Testis (tissue), 3 donors: ENCODE data around the gene TNIP3. TPM values are rescaled to one million over a fixed set of nuclear protein-coding genes. Genes with fewer than 3 reads are reported as not detected.

Experiments used
- DNase-seq: peaks from one replicate; pipeline ENCODE4 v3.0.0-alpha.2; 2019
- H3K27ac ChIP-seq, 2 donors: fragments of 200-600 bp; sonication (generic); one replicate each; pipeline ENCODE4 v1.5.1; 2019
- H3K27me3 ChIP-seq: fragments of 200-600 bp; sonication (generic); one replicate; pipeline ENCODE4 v1.5.1; 2019
- H3K36me3 ChIP-seq: fragments of 200-600 bp; sonication (generic); one replicate; pipeline ENCODE4 v1.5.1; 2017; ENCODE audit warnings: low read depth; ENCODE audit errors: missing control alignments
- H3K4me1 ChIP-seq: fragments of 200-600 bp; sonication (generic); one replicate; pipeline ENCODE4 v1.5.1; 2019
- H3K4me3 ChIP-seq, 2 donors: fragments of 200-600 bp; sonication (generic); one replicate each; pipeline ENCODE4 v1.5.1; 2017 to 2019
- H3K9me3 ChIP-seq: fragments of 200-600 bp; sonication (generic); one replicate; pipeline ENCODE4 v1.5.1; 2017
- CTCF ChIP-seq, 3 experiments: fragments of 450-650 bp in 2 of 3; fragments of 200-600 bp in 1 of 3; sonication (generic) in 1 of 3; IDR thresholded peaks; one replicate each; pipeline ENCODE4 v1.5.1; 2016 to 2019; ENCODE audit warnings: antibody characterized with exemption in 3 of 3, mild to moderate bottlenecking in 2 of 3, moderate library complexity in 1 of 3
- POLR2A ChIP-seq: fragments of 450-650 bp; IDR thresholded peaks from one replicate; pipeline ENCODE4 v1.6.1; 2017; ENCODE audit warnings: antibody characterized with exemption, mild to moderate bottlenecking, moderate library complexity
- WGBS, 2 donors: methylation state at CpG; one replicate each; pipeline ENCODE4 v1.1.5; 2018; 5-methylcytosine and 5-hydroxymethylcytosine counted together
- intact Hi-C: fragments of 100-400 bp; cut with DNase I; formaldehyde crosslinking; loops from one replicate; pipeline ENCODE4 v1.15.1; 2023; ENCODE audit warnings: low total_unique reads
- polyA plus RNA-seq: library from polyadenylated mRNA; stranded (reverse); fragments of 350-450 nt; fragmentation: Illumina TruSeq; extraction: RNeasy Lipid Tissue Mini Kit (QIAGEN cat#74804); gene quantifications from one replicate; pipeline ENCODE4 v1.2.3, GENCODE V29; 2014; ENCODE audit warnings: low read depth, low replicate concordance; ENCODE audit not compliant: insufficient read depth
- total RNA-seq, 2 donors: library from RNA; depleted of rRNA; stranded (reverse); fragments of >200 nt; gene quantifications; one replicate each; pipeline ENCODE4 v1.2.3, GENCODE V29; 2016

TNIP3 gene
- total and polyA plus RNA-seq, 3 donors from 2014 or later, result 0.43 to 1.1 (median 0.80) TPM

GRCh38 chr4:121148621-121149020 is 15.5 kb downstream of the TNIP3 start:
- H3K4me3 ChIP-seq, result no peak overlapping the region
- H3K4me1 ChIP-seq, result no peaks in the 10 kb centered on the region
- H3K27ac ChIP-seq, result no peak overlapping the region
- no peak for DNase-seq
- no peaks in the 10 kb centered on the region for H3K36me3 ChIP-seq
- intact Hi-C loops, result no loop called here
- no peaks in the 10 kb centered on the region for H3K27me3 ChIP-seq
- no peak for TF ChIP-seq POLR2A
- TF ChIP-seq CTCF (IDR thresholded peaks at IDR 0.05), result no peak
- H3K9me3 ChIP-seq, result no peaks in the 10 kb centered on the region

DNA sequence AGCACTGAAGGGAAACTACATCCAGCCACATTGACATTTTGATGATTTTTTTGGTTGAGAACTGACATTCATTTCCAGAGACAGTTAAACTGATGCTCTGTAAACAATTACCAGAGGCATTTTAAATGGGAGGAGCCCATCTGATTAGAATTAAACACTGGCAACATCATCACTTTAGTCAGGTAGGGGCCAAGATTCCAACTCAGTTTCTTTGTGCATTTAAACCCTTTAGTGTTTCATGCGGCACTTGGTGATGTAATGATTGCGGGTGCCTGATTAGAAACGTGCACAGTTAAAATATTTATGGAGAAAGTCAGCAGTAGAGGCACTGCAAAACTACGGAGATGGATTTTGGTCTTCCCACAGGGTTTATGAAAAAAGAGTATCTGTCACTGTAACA is 16.1 kb downstream of the TNIP3 start:
- Histone ChIP-seq H3K36me3 (no peaks in the 10 kb centered on the region), H3K9me3 (no peaks in the 10 kb centered on the region), H3K27ac (no peak overlapping the region), H3K4me3 (no peak overlapping the region), H3K4me1 (no peaks in the 10 kb centered on the region), H3K27me3 (no peaks in the 10 kb centered on the region)
- TF ChIP-seq POLR2A (no peak), CTCF (IDR thresholded peaks at IDR 0.05) (no peak)
- WGBS, 2 donors, result 71 to 74% methylated on average over 4 of the region's 4 CpGs
- intact Hi-C loops, result no loop called here
- no peak for DNase-seq

DNA sequence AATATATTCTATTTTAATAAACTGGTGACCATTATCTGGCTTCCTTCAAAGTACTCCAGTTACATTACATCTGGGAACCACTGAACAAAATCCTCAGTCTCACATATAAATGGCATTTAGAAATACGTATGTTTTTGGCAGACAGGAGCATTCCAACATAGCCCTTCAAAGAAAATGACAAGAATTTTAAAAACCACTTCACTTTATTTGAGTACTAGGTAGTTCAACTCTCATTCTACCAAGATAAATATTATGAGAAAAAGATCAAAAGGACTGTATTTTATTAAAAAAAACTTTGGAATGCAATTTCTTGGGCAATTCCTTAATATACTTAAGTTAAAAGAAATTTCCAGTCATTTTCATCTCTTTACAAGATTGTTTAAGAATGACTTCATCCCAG is 17.6 kb downstream of the TNIP3 start:
- TF ChIP-seq POLR2A (no peak), CTCF (IDR thresholded peaks at IDR 0.05) (no peak)
- no peaks in the 10 kb centered on the region for H3K9me3 ChIP-seq

DNA sequence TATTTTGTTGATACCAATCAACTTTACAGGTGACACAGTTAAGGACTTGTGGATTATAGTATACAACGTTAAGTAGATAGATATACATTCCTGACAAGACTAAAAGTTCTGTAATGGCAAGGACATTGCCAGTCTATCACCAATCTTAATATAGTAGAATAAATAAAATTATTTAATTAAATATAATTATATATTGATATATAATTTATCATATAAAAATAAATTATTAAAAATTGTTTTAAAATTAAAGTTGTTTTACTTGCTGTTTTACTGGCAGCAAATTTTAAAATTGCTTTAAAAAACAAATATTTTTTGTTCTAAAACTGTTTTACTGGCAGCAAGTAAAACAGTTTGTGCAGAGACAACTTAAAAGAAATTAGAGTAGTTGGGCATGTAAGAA is 18.7 kb downstream of the TNIP3 start:
- intact Hi-C loops, result no loop called here
- Histone ChIP-seq H3K4me1 (no peaks in the 10 kb centered on the region), H3K27me3 (no peaks in the 10 kb centered on the region), H3K27ac (no peak overlapping the region), H3K9me3 (no peaks in the 10 kb centered on the region), H3K36me3 (no peaks in the 10 kb centered on the region), H3K4me3 (no peak overlapping the region)
- DNase-seq, result no peak
- 85 to 89% methylated on average over 1 of the region's 1 CpG for WGBS, 2 donors
- TF ChIP-seq CTCF (IDR thresholded peaks at IDR 0.05) (no peak), POLR2A (no peak)

More for the DNA sequence above, 17.6 kb downstream of the TNIP3 start:
- H3K27ac ChIP-seq, result no peak overlapping the region
- H3K4me3 ChIP-seq, result no peak overlapping the region
- intact Hi-C loops, result no loop called here
- H3K36me3 ChIP-seq, result no peaks in the 10 kb centered on the region
- no peaks in the 10 kb centered on the region for H3K4me1 ChIP-seq
- WGBS, 2 donors, result 57 to 67% methylated on average over 1 of the region's 1 CpG
- no peaks in the 10 kb centered on the region for H3K27me3 ChIP-seq
- no peak for DNase-seq

DNA sequence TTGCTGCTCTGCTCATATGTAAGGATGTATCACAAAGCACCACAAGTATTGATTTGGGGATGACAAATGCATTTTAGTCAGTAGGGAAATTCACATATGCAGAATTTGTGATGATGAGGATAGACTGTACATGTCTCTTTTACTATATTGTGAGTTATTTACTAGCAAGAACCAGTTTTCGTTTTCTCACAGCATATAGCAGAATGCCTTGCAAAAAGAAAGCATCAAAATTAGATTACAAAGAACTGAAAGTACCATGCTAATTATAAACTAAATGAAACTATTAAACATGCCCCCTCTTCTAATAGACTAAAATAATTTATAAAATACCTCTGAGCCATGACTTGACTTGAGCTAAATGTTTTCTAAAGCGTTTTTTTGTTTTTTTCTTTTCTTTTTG is 20.1 kb downstream of the TNIP3 start:
- no peaks in the 10 kb centered on the region for H3K27me3 ChIP-seq
- H3K4me1 ChIP-seq, result no peaks in the 10 kb centered on the region
- H3K9me3 ChIP-seq, result no peaks in the 10 kb centered on the region
- H3K27ac ChIP-seq, result no peak overlapping the region
- H3K36me3 ChIP-seq, result no peaks in the 10 kb centered on the region
- TF ChIP-seq CTCF (IDR thresholded peaks at IDR 0.05), result no peak
- no peak for TF ChIP-seq POLR2A
- WGBS, 2 donors, result 54 to 86% methylated on average over 2 of the region's 2 CpGs
- DNase-seq, result no peak
- H3K4me3 ChIP-seq, result no peak overlapping the region
- intact Hi-C loops, result no loop called here
